GM12878 (cell line): ENCODE data around the gene TAAR9. TPM values are rescaled to one million over a fixed set of nuclear protein-coding genes. Genes with fewer than 3 reads are reported as not detected.

Experiments
- ATAC-seq: fragments of 200-7000 bp; cut with Tn5 transposase; 3 replicates; pipeline ENCODE4 v1.9.1; 2020; ENCODE audit warnings: mild to moderate bottlenecking, moderate library complexity
- BruUV-seq: library from RNA; stranded (reverse); fragments of 400-500 nt; replicated peaks from 2 replicates; lab custom pipeline; 2021; lab: Mats Ljungman, UMichigan
- CTCF ChIA-PET: fragments of 300-600 bp; sonication (Branson Sonifier 250); formaldehyde crosslinking; extraction: SDS; loops from one replicate; lab custom pipeline; 2021; ENCODE audit warnings: inconsistent platforms; lab: Yijun Ruan, JAX
- POLR2A ChIA-PET: fragments of 350-600 bp; formaldehyde crosslinking; extraction: SDS; loops from one replicate; lab custom pipeline; 2021; ENCODE audit warnings: inconsistent platforms; lab: Charles Lee
- RAD21 ChIA-PET: fragments of 300-600 bp; sonication (Branson Sonifier 250); formaldehyde crosslinking; loops from one replicate; lab custom pipeline; 2023; ENCODE audit warnings: antibody characterized with exemption; ENCODE audit not compliant: unreplicated experiment; lab: Charles Lee
- SMC1A ChIA-PET: fragments of 300-600 bp; sonication (Branson Sonifier 250); formaldehyde crosslinking; loops from one replicate; lab custom pipeline; 2023; ENCODE audit not compliant: unreplicated experiment, uncharacterized antibody; lab: Charles Lee
- DNase-seq: peaks from one replicate; pipeline ENCODE4 v3.0.0-alpha.2; 2011; ENCODE audit warnings: low read depth, low spot score
- FAIRE-seq: peaks from 3 replicates; lab custom pipeline; 2011; peaks lifted over from hg19 to GRCh38; lab: Jason Lieb, UNC
- H2AFZ ChIP-seq: 2 replicates; pipeline ENCODE4 v1.6.0; 2011; ENCODE audit warnings: low read depth, low read length, control low read depth; ENCODE audit not compliant: control insufficient read depth
- H3K27ac ChIP-seq: 2 replicates; pipeline ENCODE4 v1.5.1; 2011; ENCODE audit warnings: control low read depth; ENCODE audit not compliant: control insufficient read depth, insufficient read depth
- H3K27me3 ChIP-seq, 2 experiments: replicated peaks in 1 of 2; 2 replicates each; pipeline versions ENCODE4 v1.6.0 to v1.6.1; 2011; ENCODE audit warnings: low read length in 1 of 2; ENCODE audit not compliant: control insufficient read depth in 2 of 2, insufficient read depth in 2 of 2
- H3K36me3 ChIP-seq, 2 experiments: 2 replicates each; pipeline ENCODE4 v1.5.1; 2011; ENCODE audit warnings: low read length in 1 of 2; ENCODE audit not compliant: control insufficient read depth in 2 of 2, insufficient read depth in 2 of 2
- H3K4me1 ChIP-seq: 2 replicates; pipeline ENCODE4 v1.6.1; 2011; ENCODE audit warnings: mild to moderate bottlenecking, low read length, moderate library complexity, mixed read lengths; ENCODE audit not compliant: control insufficient read depth, insufficient read depth
- H3K4me2 ChIP-seq: 2 replicates; pipeline ENCODE4 v1.6.0; 2011; ENCODE audit warnings: control low read depth; ENCODE audit not compliant: control insufficient read depth, insufficient read depth
- H3K4me3 ChIP-seq: fragments of 200-600 bp; sonication (generic); 2 replicates; pipeline ENCODE4 v1.5.1; 2016
- H3K79me2 ChIP-seq: 2 replicates; pipeline ENCODE4 v1.6.0; 2011; ENCODE audit warnings: low read length; ENCODE audit not compliant: control insufficient read depth, insufficient read depth
- H3K9ac ChIP-seq: 2 replicates; pipeline ENCODE4 v1.8.0; 2011; ENCODE audit warnings: low read length, control low read depth, mixed read lengths; ENCODE audit not compliant: control insufficient read depth, insufficient read depth
- H3K9me3 ChIP-seq: replicated peaks from 3 replicates; pipeline ENCODE4 v1.5.1; 2011; ENCODE audit warnings: mild to moderate bottlenecking, low read length; ENCODE audit not compliant: control insufficient read depth, insufficient read depth
- H4K20me1 ChIP-seq: 2 replicates; pipeline ENCODE4 v1.6.0; 2011; ENCODE audit not compliant: control insufficient read depth, insufficient read depth
- ASH2L ChIP-seq: fragments of 300-600, 200-600 bp; sonication (generic); IDR thresholded peaks from 2 replicates; pipeline ENCODE4 v1.6.1; 2017; ENCODE audit warnings: low read depth, mild to moderate bottlenecking, borderline replicate concordance
- ATF7 ChIP-seq: fragments of 450-650 bp; IDR thresholded peaks from 2 replicates; pipeline ENCODE4 v1.6.1; 2016; ENCODE audit warnings: low read depth, mild to moderate bottlenecking
- CBFB ChIP-seq: IDR thresholded peaks from 2 replicates; pipeline ENCODE4 v1.6.1; 2016; ENCODE audit warnings: antibody characterized with exemption, low read depth
- CHD2 ChIP-seq: IDR thresholded peaks from 2 replicates; pipeline ENCODE4 v1.6.1; 2011; ENCODE audit warnings: low read depth, low read length, improper control_type of control experiment, borderline replicate concordance
- CREB1 ChIP-seq: IDR thresholded peaks from 2 replicates; pipeline ENCODE4 v1.6.1; 2012; ENCODE audit warnings: low read depth, mild to moderate bottlenecking, inconsistent platforms
- IKZF2 ChIP-seq, 2 experiments: fragments of 450-650 bp; IDR thresholded peaks; 2 replicates each; pipeline ENCODE4 v1.6.1; 2017; ENCODE audit warnings: mild to moderate bottlenecking in 2 of 2, moderate library complexity in 2 of 2
- MTA3 ChIP-seq: IDR thresholded peaks from 2 replicates; pipeline ENCODE4 v1.6.1; 2012; ENCODE audit warnings: low read length, inconsistent platforms, borderline replicate concordance
- MYB ChIP-seq: fragments of 150-350 bp; IDR thresholded peaks from 2 replicates; pipeline ENCODE4 v1.6.1; 2014; ENCODE audit warnings: mild to moderate bottlenecking, low read depth, low read length, borderline replicate concordance
- NR2F1 ChIP-seq: fragments of 450-650 bp; conservative IDR thresholded peaks from 2 replicates; pipeline ENCODE4 v1.6.1; 2017; ENCODE audit warnings: mild to moderate bottlenecking
- SPI1 ChIP-seq: IDR thresholded peaks from 2 replicates; pipeline ENCODE4 v1.6.1; 2011; ENCODE audit warnings: low read depth, mild to moderate bottlenecking, low read length, moderate library complexity, borderline replicate concordance; ENCODE audit not compliant: insufficient read depth
- SUPT20H ChIP-seq: IDR thresholded peaks from 2 replicates; pipeline ENCODE4 v1.6.1; 2011; ENCODE audit warnings: low read depth, mild to moderate bottlenecking, low read length, moderate library complexity, borderline replicate concordance; ENCODE audit not compliant: control insufficient read depth
- ZNF217 ChIP-seq: fragments of 450-650 bp; IDR thresholded peaks from 2 replicates; pipeline ENCODE4 v1.6.1; 2017; ENCODE audit warnings: antibody characterized with exemption, mild to moderate bottlenecking
- WGBS: methylation state at CpG from one replicate; pipeline ENCODE4 v1.1.6; 2016; ENCODE audit warnings: low lambda C conversion rate; ENCODE audit not compliant: insufficient replicate concordance, insufficient coverage; ENCODE audit errors: missing lambda C conversion rate; 5-methylcytosine and 5-hydroxymethylcytosine counted together
- in situ Hi-C: fragments of 300-500 bp; cut with MboI; formaldehyde crosslinking; loops from 9 replicates; pipeline ENCODE4 v1.14.3; 2018; ENCODE audit warnings: mixed read lengths
- intact Hi-C: fragments of 100-400 bp; cut with micrococcal nuclease; formaldehyde crosslinking; loops from one replicate; pipeline ENCODE4 v1.14.2; 2022; ENCODE audit not compliant: unreplicated experiment
- polyA plus RNA-seq, 11 experiments: library from polyadenylated mRNA; depleted of rRNA in 4 of 11; unstranded in 6 of 11; stranded (reverse) in 5 of 11; fragments of >200 nt; fragmentation: Nextera tagmentation in 4 of 11; fragmentation: Illumina TruSeq in 1 of 11; extraction: Ambion mirVana in 4 of 11; extraction: Trizol in 1 of 11; gene quantifications; 1 replicate in 1 of 11; 2 replicates in 10 of 11; pipeline versions ENCODE4 v1.2.1 to v1.2.3, GENCODE V29; 2011 to 2016; ENCODE audit warnings: inconsistent platforms in 2 of 11, missing spikeins in 2 of 11, low read depth in 1 of 11
- total RNA-seq, 4 experiments: library from RNA; depleted of rRNA in 3 of 4; stranded (reverse); fragments of >200 nt in 3 of 4; fragmentation: Illumina TruSeq in 1 of 4; extraction: Trizol in 1 of 4; gene quantifications; 2 replicates each; pipeline versions ENCODE4 v1.2.1 to v1.2.3, GENCODE V29; 2013 to 2021
- TF ChIP-seq, protein P1 (sequence below), 3 experiments: IDR thresholded peaks in 2 of 3; conservative IDR thresholded peaks in 1 of 3; 2 replicates each; pipeline ENCODE4 v1.5.1; 2011; ENCODE audit warnings: low read depth in 3 of 3, low read length in 3 of 3, mild to moderate bottlenecking in 3 of 3, control low read depth in 2 of 3, moderate library complexity in 2 of 3, inconsistent platforms in 1 of 3, mixed read lengths in 1 of 3; ENCODE audit not compliant: control insufficient read depth in 2 of 3, insufficient read depth in 1 of 3; ENCODE audit errors: extremely low read depth in 1 of 3

TAAR9 gene
- total and polyA plus RNA-seq, 10 of the 15 experiments (the other 5 are each of a cell fraction or from before 2014, with no cell fraction given): not detected

DNA sequence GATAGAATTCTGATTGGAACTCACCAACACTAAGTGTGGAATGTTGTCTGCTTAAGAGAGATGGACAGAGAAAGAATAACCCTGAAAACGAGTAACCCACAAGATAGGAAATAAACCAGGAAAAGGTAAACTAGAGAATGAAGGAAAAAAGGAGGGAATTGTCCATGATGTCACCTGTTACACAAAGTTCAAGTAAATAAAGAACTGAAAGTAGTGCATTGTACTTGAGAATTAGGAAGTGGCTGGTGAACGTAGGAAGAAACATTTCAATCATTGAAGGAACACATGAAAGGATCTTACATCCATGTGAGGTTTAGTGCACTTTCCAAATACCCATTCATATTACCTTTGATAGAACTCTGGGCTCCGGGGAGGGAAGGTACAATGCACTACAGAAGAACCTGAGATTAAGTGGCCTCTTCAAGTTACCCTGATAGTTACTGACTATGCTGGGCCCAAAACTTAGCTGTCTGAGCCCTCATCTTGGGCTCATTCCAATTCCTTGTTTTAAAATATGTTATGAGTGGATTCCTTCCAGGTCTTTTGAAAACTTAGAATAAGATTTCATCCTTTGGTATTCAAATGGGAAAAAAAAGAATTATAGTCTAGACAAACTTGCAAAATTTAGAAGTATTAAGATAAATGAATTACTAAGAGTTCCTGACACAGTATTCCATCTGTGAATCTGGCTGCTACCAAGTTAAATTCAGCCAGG lies 24.1 kb upstream of the TAAR9 start:
- no peak overlapping the region; the same call in 1 of the 2 replicates for H3K4me3 ChIP-seq
- RAD21 ChIA-PET: interaction anchor here (1.2 to 1.8 kb wide), 5 partner anchors 18 to 302 kb away, joined by 3 to 26 read pairs (median 4); no protein-coding TSS in a partner anchor
- intact Hi-C loops: loop anchor here (2.0 to 10.0 kb wide), 4 partner anchors 15 to 1441 kb away; partner anchors contain the start of genes RPS12 and TBPL1
- TF ChIP-seq SUPT20H: no peak
- no peak for TF ChIP-seq NR2F1
- TF ChIP-seq MYB: no peak
- TF ChIP-seq IKZF2 (IDR thresholded peaks at IDR 0.05): peak; percentile 50 to 56
- no peak for TF ChIP-seq CHD2
- TF ChIP-seq SPI1: peak; percentile 73; the same call in 1 of the 2 replicates
- no peak for TF ChIP-seq ZNF217
- no peak for TF ChIP-seq CBFB
- TF ChIP-seq, protein P1, sequence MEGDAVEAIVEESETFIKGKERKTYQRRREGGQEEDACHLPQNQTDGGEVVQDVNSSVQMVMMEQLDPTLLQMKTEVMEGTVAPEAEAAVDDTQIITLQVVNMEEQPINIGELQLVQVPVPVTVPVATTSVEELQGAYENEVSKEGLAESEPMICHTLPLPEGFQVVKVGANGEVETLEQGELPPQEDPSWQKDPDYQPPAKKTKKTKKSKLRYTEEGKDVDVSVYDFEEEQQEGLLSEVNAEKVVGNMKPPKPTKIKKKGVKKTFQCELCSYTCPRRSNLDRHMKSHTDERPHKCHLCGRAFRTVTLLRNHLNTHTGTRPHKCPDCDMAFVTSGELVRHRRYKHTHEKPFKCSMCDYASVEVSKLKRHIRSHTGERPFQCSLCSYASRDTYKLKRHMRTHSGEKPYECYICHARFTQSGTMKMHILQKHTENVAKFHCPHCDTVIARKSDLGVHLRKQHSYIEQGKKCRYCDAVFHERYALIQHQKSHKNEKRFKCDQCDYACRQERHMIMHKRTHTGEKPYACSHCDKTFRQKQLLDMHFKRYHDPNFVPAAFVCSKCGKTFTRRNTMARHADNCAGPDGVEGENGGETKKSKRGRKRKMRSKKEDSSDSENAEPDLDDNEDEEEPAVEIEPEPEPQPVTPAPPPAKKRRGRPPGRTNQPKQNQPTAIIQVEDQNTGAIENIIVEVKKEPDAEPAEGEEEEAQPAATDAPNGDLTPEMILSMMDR (IDR thresholded peaks at IDR 0.05 in 2 of 3, conservative IDR thresholded peaks at IDR 0.05 in 1 of 3; ENCODE audit: control insufficient read depth in 2 of 3, extremely low read depth in 1 of 3, insufficient read depth in 1 of 3, low read depth in 3 of 3, low read length in 3 of 3): no peak
- peak; percentile 78 for TF ChIP-seq ATF7
- no peak for TF ChIP-seq CREB1
- no peak for TF ChIP-seq MTA3
- TF ChIP-seq ASH2L: no peak
- TF ChIP-seq, all 136 proteins: peak for 3
- FAIRE-seq: no peak
- Histone ChIP-seq H3K4me1 (peaks cover 6% of the 10 kb centered on the region), H3K36me3 (no peaks in the 10 kb centered on the region), H3K9me3 (no peaks in the 10 kb centered on the region), H3K79me2 (peaks cover 42% of the 10 kb centered on the region), H2AFZ (no peak overlapping the region), H3K27me3 (no peaks in the 10 kb centered on the region), H3K9ac (no peak overlapping the region), H3K27ac (no peak overlapping the region), H3K4me2 (peak overlapping the region; percentile 89), H4K20me1 (no peaks in the 10 kb centered on the region)
- SMC1A ChIA-PET: interaction anchor here (1.3 to 1.7 kb wide), 4 partner anchors 12 to 234 kb away, joined by 5 to 25 read pairs (median 7); no protein-coding TSS in a partner anchor
- no peak for ATAC-seq
- in situ Hi-C loops: no loop called here
- DNase-seq: no peak
- 24% methylated on average over 3 of the region's 3 CpGs for WGBS
- no TSS peak for BruUV-seq
- POLR2A ChIA-PET: interaction anchor here (1.3 kb wide), 1 partner anchor 298 kb away, joined by 6 read pairs; no protein-coding TSS in a partner anchor
- CTCF ChIA-PET: interaction anchor here (0.7 to 4.1 kb wide), 11 partner anchors 9 to 234 kb away, joined by 3 to 20 read pairs (median 6); no protein-coding TSS in a partner anchor
